Ascending aorta (tissue), 2 donors: ENCODE results near the gene PLEKHG5. TPM values are rescaled to one million over a fixed set of nuclear protein-coding genes. Genes with fewer than 3 reads are reported as not detected.

Experiments
- DNase-seq, 2 donors: peaks; one replicate each; pipeline ENCODE4 v3.0.0-alpha.2; 2019; ENCODE audit warnings: low spot score in 2 of 2
- H3K27ac ChIP-seq, 2 donors: fragments of 200-600 bp; sonication (generic); one replicate each; pipeline ENCODE4 v1.5.1; 2016 to 2017; ENCODE audit warnings: mild to moderate bottlenecking in 1 of 2
- H3K27me3 ChIP-seq: fragments of 200-600 bp; sonication (generic); one replicate; pipeline ENCODE4 v1.5.1; 2017
- H3K36me3 ChIP-seq, 2 donors: fragments of 200-600 bp; sonication (generic); one replicate each; pipeline ENCODE4 v1.5.1; 2016
- H3K4me1 ChIP-seq, 2 donors: fragments of 200-600 bp; sonication (generic); one replicate each; pipeline ENCODE4 v1.5.1; 2016 to 2017; ENCODE audit warnings: mild to moderate bottlenecking in 1 of 2
- H3K4me3 ChIP-seq, 2 donors: fragments of 200-600 bp; sonication (generic); one replicate each; pipeline ENCODE4 v1.5.1; 2016 to 2017; ENCODE audit warnings: mild to moderate bottlenecking in 1 of 2
- H3K9me3 ChIP-seq, 2 donors: fragments of 200-600 bp; sonication (generic); one replicate each; pipeline ENCODE4 v1.5.1; 2016
- intact Hi-C: fragments of 100-400 bp; cut with DNase I; formaldehyde crosslinking; loops from one replicate; pipeline ENCODE4 v1.15.1; 2023
- total RNA-seq: library from RNA; depleted of rRNA; stranded (reverse); fragments of >200 nt; gene quantifications from one replicate; pipeline ENCODE4 v1.1.0, GENCODE V29; 2016
- TF ChIP-seq, protein P1 (sequence below), 3 experiments: fragments of 200-600 bp in 2 of 3; fragments of 450-650 bp in 1 of 3; sonication (generic) in 2 of 3; IDR thresholded peaks; one replicate each; pipeline ENCODE4 v1.5.1; 2016 to 2019; ENCODE audit warnings: antibody characterized with exemption in 3 of 3, mild to moderate bottlenecking in 1 of 3, moderate library complexity in 1 of 3

The PLEKHG5 gene
- total RNA-seq, 1 donor from 2014 or later, result 11.4 TPM

DNA sequence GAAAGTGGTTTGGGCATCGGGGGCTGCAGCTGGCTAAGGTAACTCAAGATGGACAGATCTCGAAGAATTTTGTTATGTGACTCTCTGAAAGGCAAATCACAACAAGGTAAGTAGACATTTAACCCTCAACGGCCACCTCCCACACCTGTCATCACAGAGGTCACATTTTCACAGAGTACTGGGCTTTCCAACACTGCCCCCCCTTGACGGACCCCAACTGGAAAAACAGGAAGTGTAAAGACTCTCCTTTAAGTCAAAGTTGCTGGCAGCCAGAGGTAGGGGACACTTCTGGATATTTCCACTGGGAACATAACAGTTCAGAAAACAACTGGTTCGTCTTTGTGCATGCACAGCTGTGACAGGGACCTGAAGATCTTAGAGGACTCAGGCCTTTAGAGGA lies 40.5 kb upstream of the PLEKHG5 start:
- no peaks in the 10 kb centered on the region for H3K4me1 ChIP-seq
- no peak for DNase-seq
- TF ChIP-seq, protein P1, sequence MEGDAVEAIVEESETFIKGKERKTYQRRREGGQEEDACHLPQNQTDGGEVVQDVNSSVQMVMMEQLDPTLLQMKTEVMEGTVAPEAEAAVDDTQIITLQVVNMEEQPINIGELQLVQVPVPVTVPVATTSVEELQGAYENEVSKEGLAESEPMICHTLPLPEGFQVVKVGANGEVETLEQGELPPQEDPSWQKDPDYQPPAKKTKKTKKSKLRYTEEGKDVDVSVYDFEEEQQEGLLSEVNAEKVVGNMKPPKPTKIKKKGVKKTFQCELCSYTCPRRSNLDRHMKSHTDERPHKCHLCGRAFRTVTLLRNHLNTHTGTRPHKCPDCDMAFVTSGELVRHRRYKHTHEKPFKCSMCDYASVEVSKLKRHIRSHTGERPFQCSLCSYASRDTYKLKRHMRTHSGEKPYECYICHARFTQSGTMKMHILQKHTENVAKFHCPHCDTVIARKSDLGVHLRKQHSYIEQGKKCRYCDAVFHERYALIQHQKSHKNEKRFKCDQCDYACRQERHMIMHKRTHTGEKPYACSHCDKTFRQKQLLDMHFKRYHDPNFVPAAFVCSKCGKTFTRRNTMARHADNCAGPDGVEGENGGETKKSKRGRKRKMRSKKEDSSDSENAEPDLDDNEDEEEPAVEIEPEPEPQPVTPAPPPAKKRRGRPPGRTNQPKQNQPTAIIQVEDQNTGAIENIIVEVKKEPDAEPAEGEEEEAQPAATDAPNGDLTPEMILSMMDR (IDR thresholded peaks at IDR 0.05), result no peak
- no peak overlapping the region for H3K27ac ChIP-seq
- no peak overlapping the region for H3K4me3 ChIP-seq
- no peaks in the 10 kb centered on the region for H3K27me3 ChIP-seq
- H3K9me3 ChIP-seq, result no peaks in the 10 kb centered on the region
- intact Hi-C loops, result no loop called here
- H3K36me3 ChIP-seq, result peaks cover 65 to 72% of the 10 kb centered on the region in 2 donors

DNA sequence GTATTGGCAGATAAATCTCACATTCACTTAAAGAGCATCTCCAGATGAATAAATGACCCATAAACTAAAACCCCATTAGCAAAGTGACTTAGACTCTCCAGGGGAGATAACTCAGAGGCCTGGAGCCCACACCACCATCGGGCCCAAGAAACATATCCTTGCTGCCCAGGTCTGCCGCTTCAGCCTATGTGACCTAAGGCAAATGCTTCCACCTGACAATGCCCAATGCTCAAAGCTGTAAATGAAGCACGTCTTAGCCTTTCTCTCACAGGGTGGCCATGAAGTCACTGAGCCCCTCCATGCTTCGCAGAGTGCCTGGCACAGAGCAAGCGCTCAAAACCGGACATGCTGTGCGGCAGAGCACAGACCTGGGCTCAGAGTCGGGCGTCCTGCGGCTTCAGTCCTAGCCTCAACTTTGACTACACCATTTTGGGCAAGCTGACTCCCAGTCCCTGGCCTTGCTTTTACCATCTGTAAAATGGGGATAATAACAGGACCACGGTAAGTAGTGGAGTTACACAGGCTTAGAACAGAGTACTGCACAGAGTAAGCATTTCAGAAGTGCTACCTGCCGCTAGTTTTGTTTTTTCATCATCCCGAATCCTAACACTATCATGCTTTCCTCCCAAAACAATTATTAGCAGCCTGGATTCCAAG lies 39.2 kb upstream of the PLEKHG5 start:
- no peak for DNase-seq
- H3K36me3 ChIP-seq, result peaks cover 69 to 79% of the 10 kb centered on the region in 2 donors

DNA sequence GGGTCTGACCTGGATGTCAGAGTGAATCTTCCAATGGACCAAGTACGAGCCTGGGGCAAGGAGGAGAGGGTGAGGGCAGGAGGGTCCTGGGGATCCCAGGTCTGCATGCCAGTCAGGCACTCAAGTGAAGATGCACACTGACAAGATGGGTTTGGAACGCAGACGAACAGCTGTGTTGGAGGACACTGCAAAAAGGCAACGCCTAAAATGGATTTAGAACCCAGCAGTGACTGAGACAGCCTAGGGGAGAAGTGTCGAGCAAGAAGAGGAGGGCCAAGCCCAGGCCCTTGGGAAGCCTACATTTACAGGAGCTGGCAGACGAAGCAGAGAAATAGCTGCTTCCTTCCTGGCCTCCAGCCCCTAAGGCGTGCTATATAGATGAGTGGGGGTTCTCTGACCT lies 37.0 kb upstream of the PLEKHG5 start:
- DNase-seq, result no peak

More for the DNA sequence above, 39.2 kb upstream of the PLEKHG5 start:
- Histone ChIP-seq H3K4me1 (no peaks in the 10 kb centered on the region), H3K27ac (no peak overlapping the region), H3K9me3 (no peaks in the 10 kb centered on the region), H3K27me3 (no peaks in the 10 kb centered on the region), H3K4me3 (no peak overlapping the region)
- intact Hi-C loops, result no loop called here
- TF ChIP-seq, protein P1 (IDR thresholded peaks at IDR 0.05), result no peak

DNA sequence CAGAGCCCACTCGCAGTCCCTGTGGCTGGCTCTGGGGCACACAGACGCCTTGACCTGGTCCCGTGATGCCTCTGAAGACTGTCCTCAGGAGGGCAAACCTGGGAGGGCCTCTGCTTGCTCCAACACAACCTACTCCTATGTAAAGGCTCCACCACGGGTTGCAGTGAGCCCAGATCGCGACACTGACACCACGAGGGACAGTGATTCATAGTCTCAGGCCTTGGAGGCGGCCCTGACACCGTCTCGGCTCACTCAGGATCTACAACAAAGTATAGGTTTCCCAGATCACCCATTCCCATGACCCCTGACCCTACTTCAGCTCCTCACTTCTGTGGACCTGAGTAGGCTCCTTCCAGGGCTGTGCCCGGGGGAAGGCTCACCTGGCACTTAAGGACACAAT lies 34.8 kb upstream of the PLEKHG5 start:
- TF ChIP-seq, protein P1 (IDR thresholded peaks at IDR 0.05), result no peak
- no peak overlapping the region for H3K4me3 ChIP-seq
- no peaks in the 10 kb centered on the region for H3K4me1 ChIP-seq
- no peak for DNase-seq
- intact Hi-C loops, result no loop called here
- H3K27ac ChIP-seq, result no peak overlapping the region
- no peaks in the 10 kb centered on the region for H3K27me3 ChIP-seq
- peaks cover 48 to 65% of the 10 kb centered on the region in 2 donors for H3K36me3 ChIP-seq
- no peaks in the 10 kb centered on the region for H3K9me3 ChIP-seq

More for the DNA sequence above, 37.0 kb upstream of the PLEKHG5 start:
- H3K27ac ChIP-seq, result no peak overlapping the region
- H3K4me1 ChIP-seq, result no peaks in the 10 kb centered on the region
- H3K36me3 ChIP-seq, result peaks cover 67 to 87% of the 10 kb centered on the region in 2 donors
- H3K27me3 ChIP-seq, result no peaks in the 10 kb centered on the region
- TF ChIP-seq, protein P1 (IDR thresholded peaks at IDR 0.05), result no peak
- intact Hi-C loops, result no loop called here
- H3K9me3 ChIP-seq, result no peaks in the 10 kb centered on the region
- no peak overlapping the region for H3K4me3 ChIP-seq

DNA sequence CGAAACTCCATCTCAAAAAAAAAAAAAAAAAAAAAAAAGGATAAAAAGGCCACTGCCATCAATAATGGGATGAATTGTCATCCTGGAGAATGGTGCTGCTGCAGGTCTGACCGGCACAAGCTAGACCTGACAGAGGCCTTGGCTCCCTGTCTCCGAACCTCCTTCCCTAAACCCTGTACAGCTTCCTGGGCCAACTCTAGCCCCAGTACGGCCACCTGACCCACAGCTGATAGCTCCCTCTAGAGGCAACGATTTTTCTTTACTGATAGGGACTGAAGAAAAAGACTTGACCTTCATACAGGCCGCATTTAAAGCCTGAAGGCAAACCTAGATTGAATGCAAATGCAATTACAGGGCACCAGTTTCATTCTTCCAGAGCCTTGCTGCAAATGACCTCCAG lies 32.1 kb upstream of the PLEKHG5 start:
- no peak for DNase-seq
- Histone ChIP-seq H3K4me1 (peaks cover 5 to 10% of the 10 kb centered on the region in 2 donors), H3K9me3 (no peaks in the 10 kb centered on the region), H3K36me3 (peaks cover 26 to 38% of the 10 kb centered on the region in 2 donors), H3K4me3 (no peak overlapping the region), H3K27ac (no peak overlapping the region), H3K27me3 (no peaks in the 10 kb centered on the region)
- TF ChIP-seq, protein P1 (IDR thresholded peaks at IDR 0.05), result peak in 2 of 3 experiments; percentile 12 to 52
- intact Hi-C loops, result loop anchor here (1.0 kb wide), 1 partner anchor 37 kb away; no protein-coding TSS in a partner anchor
